C4-2B (cell line): ENCODE measurements around the gene GRIA1.

Source experiments
- H3K27ac ChIP-seq: fragments of 450-650 bp; 2 replicates; pipeline ENCODE4 v1.5.1; 2017
- ZFX ChIP-seq: fragments of 450-650 bp; IDR thresholded peaks from 2 replicates; pipeline ENCODE4 v1.6.1; 2017
- TF ChIP-seq, protein P1 (sequence below): fragments of 450-650 bp; conservative IDR thresholded peaks from 2 replicates; pipeline ENCODE4 v1.5.1; 2017; ENCODE audit warnings: mild to moderate bottlenecking

Gene GRIA1

DNA sequence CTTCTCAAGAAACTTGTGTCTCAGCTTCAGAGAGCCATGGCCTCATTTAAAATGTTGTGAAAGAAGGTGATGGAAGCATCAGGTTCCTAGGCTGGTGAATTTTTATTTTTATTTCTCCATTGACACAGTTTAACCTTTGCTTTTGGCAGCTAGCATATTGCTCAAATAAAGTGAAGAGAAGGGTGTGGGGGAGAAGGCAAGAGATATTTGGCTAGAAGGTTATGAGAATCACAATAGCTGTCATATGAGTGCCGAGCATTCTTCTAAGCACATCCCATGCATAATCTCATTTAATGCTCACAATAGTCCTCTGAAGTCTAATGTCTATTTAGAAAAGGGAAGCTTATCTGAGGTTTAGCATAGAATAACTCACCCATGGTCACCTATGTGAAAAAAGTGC lies 43.1 kb downstream of the GRIA1 start:
- H3K27ac ChIP-seq: no peak overlapping the region
- no peak for TF ChIP-seq ZFX
- TF ChIP-seq, protein P1, sequence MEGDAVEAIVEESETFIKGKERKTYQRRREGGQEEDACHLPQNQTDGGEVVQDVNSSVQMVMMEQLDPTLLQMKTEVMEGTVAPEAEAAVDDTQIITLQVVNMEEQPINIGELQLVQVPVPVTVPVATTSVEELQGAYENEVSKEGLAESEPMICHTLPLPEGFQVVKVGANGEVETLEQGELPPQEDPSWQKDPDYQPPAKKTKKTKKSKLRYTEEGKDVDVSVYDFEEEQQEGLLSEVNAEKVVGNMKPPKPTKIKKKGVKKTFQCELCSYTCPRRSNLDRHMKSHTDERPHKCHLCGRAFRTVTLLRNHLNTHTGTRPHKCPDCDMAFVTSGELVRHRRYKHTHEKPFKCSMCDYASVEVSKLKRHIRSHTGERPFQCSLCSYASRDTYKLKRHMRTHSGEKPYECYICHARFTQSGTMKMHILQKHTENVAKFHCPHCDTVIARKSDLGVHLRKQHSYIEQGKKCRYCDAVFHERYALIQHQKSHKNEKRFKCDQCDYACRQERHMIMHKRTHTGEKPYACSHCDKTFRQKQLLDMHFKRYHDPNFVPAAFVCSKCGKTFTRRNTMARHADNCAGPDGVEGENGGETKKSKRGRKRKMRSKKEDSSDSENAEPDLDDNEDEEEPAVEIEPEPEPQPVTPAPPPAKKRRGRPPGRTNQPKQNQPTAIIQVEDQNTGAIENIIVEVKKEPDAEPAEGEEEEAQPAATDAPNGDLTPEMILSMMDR: no peak

DNA sequence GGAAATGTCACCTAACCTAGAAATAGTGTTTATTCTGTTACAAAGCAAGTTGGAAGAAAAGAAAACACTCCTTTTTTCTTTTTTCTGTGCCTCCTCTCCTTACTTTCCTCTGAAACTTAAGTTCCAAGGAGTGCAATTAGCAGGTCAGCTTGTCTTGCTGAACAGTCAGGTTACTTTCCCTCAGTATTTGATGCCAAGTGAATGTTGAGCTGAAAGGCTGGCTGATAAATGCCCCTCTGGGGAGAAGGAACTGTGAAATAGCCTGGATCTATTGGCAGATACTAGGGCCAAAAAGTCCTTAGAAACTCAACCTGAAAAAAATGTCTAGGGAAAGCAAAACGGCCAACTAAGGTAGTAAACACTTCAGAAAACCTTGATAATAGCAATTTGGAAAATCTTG lies 43.6 kb downstream of the GRIA1 start:
- H3K27ac ChIP-seq: no peak overlapping the region
- TF ChIP-seq, protein P1: no peak
- TF ChIP-seq ZFX: no peak

DNA sequence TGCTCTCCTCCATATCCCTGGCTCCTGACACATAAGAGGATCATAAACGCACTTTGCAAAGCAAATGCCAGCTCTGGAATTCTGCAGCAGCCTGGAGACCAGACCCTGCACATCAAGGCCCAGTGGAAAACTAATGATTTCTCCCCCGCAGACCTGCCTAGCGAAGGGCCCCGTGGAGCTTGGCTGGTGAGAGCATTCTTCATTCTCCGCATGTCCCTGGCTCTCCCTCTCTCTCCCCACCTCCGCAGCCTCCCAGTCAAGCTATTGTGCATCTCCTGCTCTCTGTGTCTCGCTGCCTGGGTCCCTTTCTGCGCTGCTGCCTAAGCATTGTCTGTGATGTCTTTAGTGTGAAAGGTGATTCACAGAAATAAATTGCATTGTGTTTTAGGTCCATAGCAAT lies 46.7 kb downstream of the GRIA1 start:
- H3K27ac ChIP-seq: no peak overlapping the region
- TF ChIP-seq, protein P1: no peak
- TF ChIP-seq ZFX: no peak

DNA sequence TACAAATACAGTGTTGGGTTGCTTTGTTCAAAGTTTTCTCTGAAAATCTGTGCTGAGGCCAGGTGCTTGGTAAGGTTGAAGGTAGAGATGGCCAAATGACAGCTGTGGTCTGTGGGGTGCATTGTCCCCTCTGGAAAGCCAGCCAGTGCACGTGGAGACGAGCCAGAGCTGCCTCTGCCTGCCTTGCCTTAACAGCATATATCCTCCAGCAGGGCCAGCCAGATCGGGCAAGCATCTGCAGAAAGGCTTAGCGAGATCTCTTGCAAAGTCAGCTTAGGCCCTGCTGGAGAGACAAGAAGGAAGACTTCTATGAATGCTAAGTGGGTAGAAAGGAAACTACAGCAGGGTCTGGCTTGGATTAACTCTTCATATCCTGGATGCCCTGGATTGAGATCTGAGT lies 49.5 kb downstream of the GRIA1 start:
- TF ChIP-seq, protein P1: no peak
- no peak for TF ChIP-seq ZFX
- no peak overlapping the region for H3K27ac ChIP-seq

DNA sequence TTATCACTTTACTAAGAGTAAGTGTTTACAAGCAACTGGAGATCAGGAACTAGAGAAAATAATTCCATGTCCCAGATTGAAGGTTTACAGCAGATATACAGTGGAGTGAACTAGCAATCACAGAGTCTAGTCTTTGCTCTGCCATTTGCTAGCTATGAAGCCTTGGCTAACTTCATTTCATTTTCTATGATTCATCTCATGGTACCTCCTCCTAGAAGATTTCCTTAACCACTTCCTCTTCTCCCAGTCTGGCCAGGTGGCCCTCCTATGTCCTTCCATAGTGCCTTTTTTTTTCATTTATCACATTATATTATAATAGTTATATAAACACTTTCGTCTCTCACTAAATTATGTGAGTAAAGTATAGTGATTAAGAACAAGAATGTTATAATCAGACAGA lies 52.1 kb downstream of the GRIA1 start:
- no peak for TF ChIP-seq ZFX
- TF ChIP-seq, protein P1: no peak
- no peak overlapping the region for H3K27ac ChIP-seq

DNA sequence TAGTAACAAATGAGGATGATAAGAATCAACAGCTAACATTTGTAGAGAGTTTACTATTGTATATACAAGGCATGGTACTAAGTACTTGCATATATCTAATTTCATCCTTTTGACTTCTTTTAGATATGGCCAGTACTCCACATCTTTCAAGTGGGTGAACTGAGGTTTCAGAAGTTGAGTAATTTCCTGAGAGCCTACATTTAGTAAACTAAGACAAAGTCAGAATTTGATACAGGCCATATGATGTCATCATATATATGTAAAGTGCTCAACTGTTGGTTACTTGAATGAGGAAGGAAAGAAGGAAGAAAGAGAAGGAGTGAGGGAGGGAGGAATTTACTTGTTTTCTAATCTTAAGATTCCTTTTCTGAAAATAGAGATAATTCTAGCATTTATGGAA lies 52.8 kb downstream of the GRIA1 start:
- no peak overlapping the region for H3K27ac ChIP-seq
- TF ChIP-seq, protein P1: no peak
- no peak for TF ChIP-seq ZFX

DNA sequence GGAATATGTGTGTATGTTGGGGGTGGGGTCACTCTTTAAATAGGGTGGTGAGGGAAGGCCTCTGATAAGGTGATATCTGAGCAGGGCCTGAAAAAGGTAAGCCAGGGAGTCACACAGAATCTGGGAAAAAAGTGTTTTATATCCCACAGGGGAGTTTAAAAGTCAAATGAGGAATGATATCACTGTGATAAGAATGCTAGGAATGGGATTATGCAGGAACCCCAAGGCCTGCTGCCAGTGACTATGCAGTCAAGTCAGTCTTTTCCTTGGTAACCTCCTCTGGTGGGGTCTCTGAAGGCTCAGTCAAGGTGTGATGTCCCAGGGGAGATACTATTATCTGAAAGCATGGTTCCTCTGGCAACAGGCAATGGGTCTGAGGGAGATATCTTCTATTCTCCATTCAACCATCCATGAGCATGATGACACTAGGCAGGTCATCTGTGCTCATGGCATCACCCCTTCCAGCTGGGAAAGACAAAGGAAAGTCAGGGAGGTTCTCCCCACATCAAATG lies 53.5 kb downstream of the GRIA1 start:
- H3K27ac ChIP-seq: no peak overlapping the region
- no peak for TF ChIP-seq ZFX
- TF ChIP-seq, protein P1: no peak
